Heart left ventricle (tissue), 13 donors: Measurements from ENCODE around the gene NLK.

Experiments
- CTCF ChIP-seq, 12 donors: fragments of 200-600 bp; sonication (generic) in 4 of 12; IDR thresholded peaks; one replicate each; pipeline versions ENCODE4 v1.5.0 to v1.8.0; 2018 to 2022; ENCODE audit warnings: antibody characterized with exemption in 12 of 12, mild to moderate bottlenecking in 5 of 12
- POLR2A ChIP-seq, 2 donors: fragments of 450-650 bp; IDR thresholded peaks; one replicate each; pipeline ENCODE4 v1.6.1; 2017; ENCODE audit warnings: antibody characterized with exemption in 2 of 2, mild to moderate bottlenecking in 2 of 2, moderate library complexity in 2 of 2
- donor health status: ischemic (EF 13 %, LVEDD 7.1; RV severe dilation, severe dysfunction).
- donor health status: DM: no; HTN: yes; CAD: no.
- donor health status: DM: no; HTN: no; CAD: no.
- donor health status: ischemic (EF 25% LVEDD 6.9; RV normal size, moderate dysfunction).
- donor health status: ischemic (EF 25% LVEDD 5.7; RV mildly dilated, moderate dysfunction).
- donor health status: ischemic (EF 35%, LVEDD 5.7; RV mildly dilated, moderate dysfunction).
- donor health status: nonischemic (EF 11% LVEDD 7.7; RV severe dilation, severe dysfunction).
- donor health status: DM: yes; HTN: yes; CAD: no.
- donor health status: PGD.
- donor health status: ischemic (EF 29% LVEDD 5.4; RV normal size, mild dysfunction).
- donor health status: nonischemic (EF 23%, LVEDD 6.1; RV moderate dilation, normal function).

DNA sequence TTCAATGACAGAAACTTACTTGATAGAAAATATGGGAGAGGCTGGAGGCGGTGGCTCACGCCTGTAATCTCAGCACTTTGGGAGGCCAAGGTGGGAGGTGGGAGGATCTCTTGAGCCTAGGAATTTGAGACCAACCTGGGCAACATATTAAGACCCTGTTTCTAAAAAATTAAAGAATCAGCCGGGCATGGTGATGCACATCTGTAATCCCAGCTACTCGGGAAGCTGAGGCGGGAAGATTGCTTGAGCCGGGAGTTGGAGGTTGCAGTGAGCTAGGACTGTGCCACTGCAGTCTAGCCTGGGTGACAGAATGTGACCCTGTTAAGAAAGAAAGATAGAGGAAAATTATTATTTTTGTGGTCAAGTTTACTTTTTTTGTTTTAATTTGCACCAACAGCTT is 2.1 kb upstream of the NLK start:
- TF ChIP-seq CTCF (IDR thresholded peaks at IDR 0.05), result no peak
- TF ChIP-seq POLR2A (IDR thresholded peaks at IDR 0.05), result no peak
